ENCODE measurements around the gene TSHZ2. TPM values are rescaled to one million over a fixed set of nuclear protein-coding genes. Genes with fewer than 3 reads are reported as not detected.
"Not testable (repeated sequence)": the region's sequence is repeated elsewhere in the genome, so short reads cannot be mapped to it uniquely, and the experiment has no call there.

The TSHZ2 gene
- total RNA-seq, 1 donor: 3.6 TPM

DNA sequence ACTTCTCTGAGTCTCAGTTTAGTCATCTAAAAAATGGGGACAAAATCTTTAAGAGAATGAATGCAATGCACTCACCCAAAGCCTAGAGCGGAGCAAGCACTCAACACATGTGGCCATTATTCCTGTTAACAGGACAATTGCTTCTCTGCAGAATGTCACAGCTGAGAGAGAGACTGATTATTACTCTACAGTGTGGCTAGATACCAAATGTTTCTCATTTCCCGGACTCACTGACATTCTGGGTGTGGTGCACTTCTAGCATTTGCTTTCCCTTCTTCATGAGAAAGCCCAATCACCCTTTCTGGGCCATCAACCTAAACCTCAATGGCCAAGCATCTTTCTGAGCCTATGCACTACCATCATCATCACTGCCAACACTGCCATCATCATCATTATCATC lies 347.6 kb downstream of the TSHZ2 start:
- H3K79me2 ChIP-seq (ENCODE audit: insufficient read depth, low read length): no peaks in the 10 kb centered on the region
- no peak overlapping the region for H3K27ac ChIP-seq (ENCODE audit: low read depth, low read length)
- H2AFZ ChIP-seq (ENCODE audit: low read length): no peak overlapping the region
- TF ChIP-seq, protein P1, sequence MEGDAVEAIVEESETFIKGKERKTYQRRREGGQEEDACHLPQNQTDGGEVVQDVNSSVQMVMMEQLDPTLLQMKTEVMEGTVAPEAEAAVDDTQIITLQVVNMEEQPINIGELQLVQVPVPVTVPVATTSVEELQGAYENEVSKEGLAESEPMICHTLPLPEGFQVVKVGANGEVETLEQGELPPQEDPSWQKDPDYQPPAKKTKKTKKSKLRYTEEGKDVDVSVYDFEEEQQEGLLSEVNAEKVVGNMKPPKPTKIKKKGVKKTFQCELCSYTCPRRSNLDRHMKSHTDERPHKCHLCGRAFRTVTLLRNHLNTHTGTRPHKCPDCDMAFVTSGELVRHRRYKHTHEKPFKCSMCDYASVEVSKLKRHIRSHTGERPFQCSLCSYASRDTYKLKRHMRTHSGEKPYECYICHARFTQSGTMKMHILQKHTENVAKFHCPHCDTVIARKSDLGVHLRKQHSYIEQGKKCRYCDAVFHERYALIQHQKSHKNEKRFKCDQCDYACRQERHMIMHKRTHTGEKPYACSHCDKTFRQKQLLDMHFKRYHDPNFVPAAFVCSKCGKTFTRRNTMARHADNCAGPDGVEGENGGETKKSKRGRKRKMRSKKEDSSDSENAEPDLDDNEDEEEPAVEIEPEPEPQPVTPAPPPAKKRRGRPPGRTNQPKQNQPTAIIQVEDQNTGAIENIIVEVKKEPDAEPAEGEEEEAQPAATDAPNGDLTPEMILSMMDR (IDR thresholded peaks at IDR 0.05; ENCODE audit: extremely low read depth, low read depth, low read length): no peak
- no peaks in the 10 kb centered on the region for H4K20me1 ChIP-seq (ENCODE audit: insufficient read depth, low read length)
- H3K4me1 ChIP-seq (ENCODE audit: insufficient read depth, low read length): no peaks in the 10 kb centered on the region
- no peaks in the 10 kb centered on the region for H3K9me3 ChIP-seq (ENCODE audit: low read depth, low read length)
- H3K4me2 ChIP-seq (ENCODE audit: insufficient read depth, low read length): no peak overlapping the region
- DNase-seq (ENCODE audit: insufficient read length, low spot score, missing footprints): no peak
- H3K27me3 ChIP-seq (ENCODE audit: insufficient read depth, low read length): no peaks in the 10 kb centered on the region
- no peaks in the 10 kb centered on the region for H3K36me3 ChIP-seq (ENCODE audit: insufficient read depth, low read length)
- no peak overlapping the region for H3K4me3 ChIP-seq (ENCODE audit: insufficient read depth, low read length)

GRCh38 chr20:53320701-53321100 lies 348.5 kb downstream of the TSHZ2 start:
- Histone ChIP-seq H3K4me2 (ENCODE audit: insufficient read depth, low read length) (no peak overlapping the region), H3K9me3 (ENCODE audit: low read depth, low read length) (no peaks in the 10 kb centered on the region), H2AFZ (ENCODE audit: low read length) (no peak overlapping the region), H3K4me1 (ENCODE audit: insufficient read depth, low read length) (no peaks in the 10 kb centered on the region), H3K27ac (ENCODE audit: low read depth, low read length) (no peak overlapping the region), H3K79me2 (ENCODE audit: insufficient read depth, low read length) (no peaks in the 10 kb centered on the region), H3K36me3 (ENCODE audit: insufficient read depth, low read length) (no peaks in the 10 kb centered on the region), H3K27me3 (ENCODE audit: insufficient read depth, low read length) (no peaks in the 10 kb centered on the region), H3K4me3 (ENCODE audit: insufficient read depth, low read length) (no peak overlapping the region), H4K20me1 (ENCODE audit: insufficient read depth, low read length) (no peaks in the 10 kb centered on the region)
- no peak for DNase-seq (ENCODE audit: insufficient read length, low spot score, missing footprints)
- TF ChIP-seq, protein P1 (IDR thresholded peaks at IDR 0.05; ENCODE audit: extremely low read depth, low read depth, low read length): no peak

DNA sequence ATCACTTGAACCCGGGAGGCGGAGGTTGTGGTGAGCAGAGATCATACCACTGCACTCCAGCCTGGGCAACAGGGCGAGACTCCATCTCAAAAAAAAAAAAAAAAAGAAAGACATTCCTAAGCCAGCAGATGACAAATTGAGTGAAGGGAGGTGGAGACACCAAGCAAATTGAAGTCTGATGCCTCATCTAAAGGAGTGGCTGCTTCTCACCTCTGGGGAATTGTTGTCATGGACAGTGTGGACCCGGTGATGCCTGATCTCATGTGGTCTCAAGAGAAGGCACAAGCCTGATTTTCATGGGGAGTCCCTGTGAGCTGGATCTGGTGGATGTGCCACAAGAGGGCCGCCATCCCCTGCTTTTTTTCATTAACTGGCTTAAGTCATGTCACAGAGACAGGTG lies 349.4 kb downstream of the TSHZ2 start:
- Histone ChIP-seq H2AFZ (ENCODE audit: low read length) (no peak overlapping the region), H3K79me2 (ENCODE audit: insufficient read depth, low read length) (no peaks in the 10 kb centered on the region), H3K27me3 (ENCODE audit: insufficient read depth, low read length) (no peaks in the 10 kb centered on the region), H4K20me1 (ENCODE audit: insufficient read depth, low read length) (no peaks in the 10 kb centered on the region), H3K4me2 (ENCODE audit: insufficient read depth, low read length) (no peak overlapping the region), H3K9me3 (ENCODE audit: low read depth, low read length) (no peaks in the 10 kb centered on the region), H3K36me3 (ENCODE audit: insufficient read depth, low read length) (no peaks in the 10 kb centered on the region), H3K4me3 (ENCODE audit: insufficient read depth, low read length) (no peak overlapping the region), H3K27ac (ENCODE audit: low read depth, low read length) (no peak overlapping the region), H3K4me1 (ENCODE audit: insufficient read depth, low read length) (no peaks in the 10 kb centered on the region)
- TF ChIP-seq, protein P1 (IDR thresholded peaks at IDR 0.05; ENCODE audit: extremely low read depth, low read depth, low read length): no peak
- DNase-seq (ENCODE audit: insufficient read length, low spot score, missing footprints): no peak

DNA sequence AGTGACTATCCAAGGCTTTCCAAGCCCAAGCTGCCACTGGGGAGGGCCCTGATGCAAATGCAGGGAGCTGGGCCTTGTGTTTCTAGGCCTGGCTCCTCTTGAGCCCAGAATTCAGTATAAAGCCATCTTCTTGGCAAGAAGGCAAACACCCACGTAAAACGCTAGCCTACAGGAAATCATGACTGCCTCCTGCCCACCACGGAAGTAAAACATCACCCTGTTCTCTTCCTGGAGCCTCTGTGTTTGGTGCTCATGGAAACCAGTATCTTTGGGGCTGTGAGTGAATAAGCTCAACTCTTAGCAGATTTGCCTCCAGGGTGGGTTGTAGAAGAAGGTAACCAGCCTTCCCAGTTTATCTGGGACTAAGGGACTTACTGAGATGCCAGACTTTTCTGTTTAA lies 350.5 kb downstream of the TSHZ2 start:
- Histone ChIP-seq H3K36me3 (ENCODE audit: insufficient read depth, low read length) (no peaks in the 10 kb centered on the region), H3K9me3 (ENCODE audit: low read depth, low read length) (no peaks in the 10 kb centered on the region), H3K27me3 (ENCODE audit: insufficient read depth, low read length) (no peaks in the 10 kb centered on the region), H3K79me2 (ENCODE audit: insufficient read depth, low read length) (no peaks in the 10 kb centered on the region), H2AFZ (ENCODE audit: low read length) (no peak overlapping the region), H3K4me3 (ENCODE audit: insufficient read depth, low read length) (no peak overlapping the region), H3K4me2 (ENCODE audit: insufficient read depth, low read length) (no peak overlapping the region), H3K4me1 (ENCODE audit: insufficient read depth, low read length) (no peaks in the 10 kb centered on the region), H4K20me1 (ENCODE audit: insufficient read depth, low read length) (no peaks in the 10 kb centered on the region), H3K27ac (ENCODE audit: low read depth, low read length) (no peak overlapping the region)
- no peak for DNase-seq (ENCODE audit: insufficient read length, low spot score, missing footprints)
- TF ChIP-seq, protein P1 (IDR thresholded peaks at IDR 0.05; ENCODE audit: extremely low read depth, low read depth, low read length): no peak

DNA sequence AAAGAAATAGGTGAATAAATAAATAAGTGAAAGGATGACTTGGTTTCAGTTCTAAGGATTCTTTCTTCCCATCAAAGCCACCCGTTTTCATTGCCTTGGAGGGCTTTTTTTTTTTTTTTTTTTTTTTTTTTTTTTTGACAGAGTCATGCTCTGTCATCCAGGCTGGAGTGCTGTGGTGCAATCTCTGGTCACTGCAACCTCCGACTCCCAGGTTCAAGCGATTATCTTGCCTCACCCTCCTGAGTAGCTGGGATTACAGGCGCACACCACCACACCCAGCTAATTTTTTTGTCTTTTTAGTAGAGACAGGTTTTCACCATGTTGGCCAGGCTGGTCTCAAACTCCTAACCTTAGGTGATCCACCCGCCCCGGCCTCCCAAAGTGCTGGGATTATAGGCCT lies 351.3 kb downstream of the TSHZ2 start:
- H3K4me1 ChIP-seq (ENCODE audit: insufficient read depth, low read length); H3K27ac ChIP-seq (ENCODE audit: low read depth, low read length); H3K27me3 ChIP-seq (ENCODE audit: insufficient read depth, low read length); H2AFZ ChIP-seq (ENCODE audit: low read length); H4K20me1 ChIP-seq (ENCODE audit: insufficient read depth, low read length); H3K4me3 ChIP-seq (ENCODE audit: insufficient read depth, low read length); H3K79me2 ChIP-seq (ENCODE audit: insufficient read depth, low read length); H3K9me3 ChIP-seq (ENCODE audit: low read depth, low read length); DNase-seq (ENCODE audit: insufficient read length, low spot score, missing footprints); H3K36me3 ChIP-seq (ENCODE audit: insufficient read depth, low read length); H3K4me2 ChIP-seq (ENCODE audit: insufficient read depth, low read length): not testable (repeated sequence)
